CD4-positive, alpha-beta T cell treated with Interleukin-12 subunit alpha and Interleukin-12 subunit beta, for 1 hour (primary cell): ENCODE measurements around the gene STX3.

Experiments used
- DNase-seq: peaks from one replicate; pipeline ENCODE4 v3.0.0-alpha.2; 2020

Gene STX3

DNA sequence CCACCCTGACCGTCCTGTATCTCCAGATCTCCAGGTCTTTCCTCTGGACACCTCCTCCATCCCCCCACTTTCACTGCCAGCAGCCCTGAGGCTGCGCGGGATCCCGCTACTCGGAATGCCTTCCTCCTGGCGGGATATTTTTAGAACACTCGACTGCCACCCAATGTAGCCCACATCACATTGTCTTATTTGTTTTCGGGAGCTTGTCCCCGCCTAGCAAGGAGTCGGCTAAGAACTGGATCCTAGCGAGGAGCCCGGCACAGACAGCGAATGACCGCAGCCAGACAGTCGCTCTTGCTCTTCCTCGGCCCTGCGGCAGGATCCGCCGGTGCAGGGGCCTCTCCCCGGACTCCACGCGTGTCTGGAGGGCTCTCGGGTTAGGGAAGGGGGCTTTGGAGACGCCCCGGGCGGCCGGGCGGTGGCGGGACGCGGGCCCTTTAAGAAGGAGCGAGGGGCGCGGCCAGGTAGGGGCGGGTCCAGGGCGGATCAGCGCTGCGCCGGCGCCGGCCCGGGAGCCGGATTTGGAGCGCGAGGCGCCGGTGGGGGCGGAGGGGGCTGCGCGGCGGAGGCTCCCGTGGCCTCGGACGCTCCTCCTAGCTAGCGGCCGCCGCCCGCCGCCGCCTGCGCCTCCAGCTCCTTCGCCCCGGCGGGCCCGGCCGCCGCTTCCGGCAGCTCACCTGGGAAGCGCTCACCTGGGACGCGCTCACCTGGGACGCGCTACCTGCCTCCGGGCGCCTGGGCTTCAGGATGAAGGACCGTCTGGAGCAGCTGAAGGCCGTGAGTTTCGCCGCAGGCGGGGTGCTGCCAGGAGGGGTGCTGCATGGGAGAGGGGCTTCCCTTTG lies at the start of gene STX3:
STX3 (plus strand) TSS at position 518 of the 842 bp plus-strand sequence; CDS start at position 748, 230 bp downstream.
- peak; percentile 71 for DNase-seq

DNA sequence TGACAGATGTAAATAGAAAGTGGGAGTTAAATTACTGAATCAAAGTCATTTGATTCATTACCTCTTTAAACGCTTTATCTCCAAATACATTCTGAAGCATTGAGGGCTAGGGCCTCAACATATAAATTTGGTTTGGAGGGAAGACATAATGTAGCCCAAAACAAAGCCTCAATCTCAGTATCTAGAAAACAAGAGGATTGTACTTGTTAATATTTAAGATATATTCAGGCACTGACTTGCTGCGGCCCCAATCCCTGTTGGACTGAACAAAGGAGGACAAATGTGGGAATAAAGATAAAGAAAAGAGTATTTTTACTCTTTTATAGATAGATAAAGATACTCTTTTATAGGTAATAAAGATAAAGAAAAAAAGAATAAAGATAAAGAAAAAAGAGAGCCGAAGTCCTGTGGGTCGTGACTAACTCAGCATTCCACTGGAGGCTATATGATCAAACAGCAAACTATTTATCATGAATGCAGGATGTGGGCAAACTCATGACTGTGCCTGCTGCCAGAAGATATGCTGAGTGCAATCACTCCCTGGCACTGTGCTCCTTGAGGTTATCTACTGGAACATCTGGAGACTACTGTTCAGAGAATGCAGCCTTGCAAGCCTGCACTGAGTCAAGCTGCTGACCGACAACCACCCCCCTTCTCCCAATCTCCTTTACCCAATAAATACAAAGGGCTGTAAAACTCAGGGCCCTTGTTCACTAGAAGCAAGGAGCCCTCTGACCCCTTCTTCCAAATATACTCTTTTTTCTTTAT lies 48.5 kb upstream of the STX3 start:
- DNase-seq: no peak

DNA sequence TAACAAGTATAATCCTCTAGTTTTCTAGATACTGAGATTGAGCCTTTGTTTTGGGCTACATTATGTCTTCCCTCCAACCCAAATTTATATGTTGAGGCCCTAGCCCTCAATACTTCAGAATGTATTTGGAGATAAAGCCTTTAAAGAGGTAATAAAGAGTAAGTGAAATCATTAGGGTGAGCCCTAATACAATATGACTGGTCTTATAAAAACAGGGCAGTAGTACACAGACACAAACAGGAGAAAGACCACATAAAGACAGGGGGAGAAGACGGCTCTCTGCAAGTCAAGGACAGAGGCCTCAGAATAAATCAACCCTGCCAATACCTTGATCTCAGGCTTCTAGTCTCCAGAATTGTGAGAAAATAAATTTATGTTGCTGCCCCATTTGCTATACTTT lies 47.8 kb upstream of the STX3 start:
- no peak for DNase-seq

DNA sequence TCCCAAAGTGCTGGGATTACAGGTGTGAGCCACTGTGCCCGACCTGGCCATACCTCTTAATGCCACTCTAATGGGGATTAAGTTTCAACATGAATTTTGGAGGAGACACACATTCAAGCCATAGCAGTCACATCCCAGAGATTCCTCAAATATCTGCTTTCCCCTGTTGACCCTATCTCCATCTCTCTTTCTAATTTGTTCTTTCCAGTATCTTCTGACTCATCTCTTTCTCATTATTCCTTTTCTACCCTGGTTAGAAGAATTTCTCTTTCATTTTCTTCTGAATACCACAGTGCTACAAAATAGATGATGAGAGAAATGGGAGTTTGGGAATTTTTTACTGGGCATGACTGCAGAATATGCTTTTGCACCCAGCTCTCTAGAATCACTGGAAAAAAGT lies 46.6 kb upstream of the STX3 start:
- no peak for DNase-seq

DNA sequence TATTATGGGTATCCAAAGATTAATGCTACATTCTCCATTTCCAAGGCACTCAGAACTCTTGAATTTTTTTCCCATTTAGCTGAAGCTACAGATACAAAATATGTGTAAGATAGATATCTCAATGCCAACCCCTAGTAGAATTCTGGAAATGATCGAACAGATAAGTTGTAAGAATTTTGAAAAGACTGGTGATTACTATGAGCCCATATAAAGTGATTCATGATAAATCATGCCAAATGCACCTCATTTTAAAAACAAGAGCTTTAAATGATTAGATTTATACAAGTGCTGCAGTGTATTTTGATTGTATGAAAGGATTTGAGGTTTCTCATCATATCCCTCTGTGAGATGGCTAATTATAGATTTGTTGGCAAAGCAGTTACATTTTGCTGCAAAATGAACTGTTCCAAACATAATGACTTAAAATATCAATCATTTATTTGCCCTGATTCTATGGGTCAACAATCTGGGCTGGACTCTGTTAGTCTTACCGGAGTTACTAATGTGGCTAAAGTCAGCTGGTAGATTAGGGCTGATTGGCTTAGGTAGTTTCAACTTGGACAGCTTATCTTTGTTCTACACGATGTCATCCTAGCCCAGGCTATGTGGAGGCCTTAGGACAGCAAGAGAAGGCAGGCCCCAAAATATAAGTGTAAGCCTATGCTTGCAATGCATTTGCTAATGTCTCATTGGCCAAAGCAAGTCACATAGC lies 44.9 kb upstream of the STX3 start:
- no peak for DNase-seq

DNA sequence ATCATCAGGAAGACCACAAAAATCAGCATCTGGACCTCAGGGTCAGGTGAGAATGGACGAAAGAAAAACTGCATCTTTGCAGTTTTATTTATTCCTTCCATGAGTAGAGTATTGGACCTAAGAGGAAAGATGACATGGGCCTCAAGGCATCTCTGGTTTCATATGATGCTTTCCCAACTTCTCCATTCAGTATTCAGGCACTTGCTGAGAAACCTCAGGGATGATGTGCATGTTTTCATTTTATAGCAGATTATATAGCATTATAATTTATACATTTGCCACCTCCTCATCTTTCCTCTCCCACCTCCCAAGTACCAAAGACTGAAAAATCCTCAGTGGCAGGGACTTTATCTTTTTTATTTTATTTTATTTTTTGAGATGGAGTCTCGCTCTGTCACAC lies 41.4 kb upstream of the STX3 start, which contains the start of gene OR10V1:
OR10V1 (minus strand) TSS at position 101 of the 400 bp plus-strand sequence; CDS start at position 101, 0 bp downstream.
- DNase-seq: no peak

DNA sequence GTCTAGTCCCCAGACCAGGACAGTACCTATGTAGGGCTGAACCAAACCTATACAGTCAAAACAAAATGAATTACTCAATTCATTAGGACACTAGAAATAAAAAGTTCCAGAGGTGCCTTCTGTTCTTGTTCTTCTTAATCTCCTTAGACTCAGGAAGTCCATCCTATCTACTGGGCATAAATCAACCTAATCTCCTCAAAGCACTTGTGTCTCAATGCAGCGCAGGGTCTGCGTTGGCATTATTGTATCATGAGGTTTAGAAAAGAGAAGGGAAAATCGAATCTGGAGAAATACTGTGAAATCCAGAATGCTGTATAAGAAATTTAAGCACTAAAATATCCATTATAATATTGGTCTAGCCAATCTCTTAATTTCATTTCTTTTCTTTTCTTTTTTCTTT lies 39.1 kb upstream of the STX3 start:
- DNase-seq: no peak

DNA sequence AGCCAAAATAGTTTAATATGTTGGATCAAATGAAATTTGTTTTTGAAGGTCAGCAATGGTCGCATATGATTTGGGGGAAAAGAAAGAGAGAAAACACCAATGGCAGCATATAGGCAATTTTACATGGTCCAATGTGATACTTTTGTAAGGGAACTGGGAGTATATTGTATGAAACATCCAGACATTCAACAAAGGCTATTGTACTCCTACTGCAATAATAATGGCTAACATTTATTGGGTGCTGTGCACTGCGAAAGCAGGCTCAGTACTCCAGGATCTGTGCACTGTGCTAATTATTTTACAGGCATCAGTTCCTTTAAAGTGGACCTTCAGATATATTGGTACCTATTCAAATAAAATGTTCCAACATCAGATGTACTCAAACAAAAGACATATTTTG lies 35.6 kb upstream of the STX3 start:
- no peak for DNase-seq

DNA sequence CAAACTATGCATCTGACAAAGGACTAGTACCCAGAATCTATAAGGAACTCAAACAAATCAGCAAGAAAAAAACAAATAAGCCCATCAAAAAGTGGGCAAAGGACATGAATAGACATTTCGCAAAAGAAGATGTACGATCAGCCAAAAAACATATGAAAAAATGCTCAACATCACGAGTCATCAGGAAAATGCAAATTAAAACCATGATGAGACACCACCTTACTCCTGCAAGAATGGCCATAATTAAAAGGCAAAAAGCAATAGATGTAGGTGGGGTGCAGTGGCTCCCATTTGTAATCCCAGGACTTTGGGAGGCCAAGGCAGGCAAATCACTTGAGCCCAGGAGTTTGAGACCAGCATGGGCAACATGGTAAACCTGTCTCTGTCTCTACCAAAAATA lies 31.1 kb upstream of the STX3 start:
- no peak for DNase-seq

DNA sequence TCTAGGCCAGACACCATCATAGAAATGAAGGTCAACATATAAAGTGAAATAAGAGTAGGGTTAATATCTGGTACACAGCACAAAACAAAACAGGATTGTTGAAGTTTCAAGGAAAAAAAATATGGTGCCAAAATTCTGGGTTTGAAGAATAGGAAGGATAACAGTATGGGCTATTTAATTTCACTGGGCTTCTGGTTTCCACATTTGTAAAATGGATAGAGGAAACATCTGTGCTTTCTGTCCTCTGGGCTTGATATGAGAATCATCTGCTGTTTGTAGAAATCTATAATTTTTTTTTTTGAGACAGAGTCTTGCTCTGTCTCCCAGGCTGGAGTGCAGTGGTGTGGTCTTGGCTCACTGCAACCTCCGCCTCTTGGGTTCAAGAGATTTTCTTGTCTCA lies 27.8 kb upstream of the STX3 start:
- DNase-seq: no peak

DNA sequence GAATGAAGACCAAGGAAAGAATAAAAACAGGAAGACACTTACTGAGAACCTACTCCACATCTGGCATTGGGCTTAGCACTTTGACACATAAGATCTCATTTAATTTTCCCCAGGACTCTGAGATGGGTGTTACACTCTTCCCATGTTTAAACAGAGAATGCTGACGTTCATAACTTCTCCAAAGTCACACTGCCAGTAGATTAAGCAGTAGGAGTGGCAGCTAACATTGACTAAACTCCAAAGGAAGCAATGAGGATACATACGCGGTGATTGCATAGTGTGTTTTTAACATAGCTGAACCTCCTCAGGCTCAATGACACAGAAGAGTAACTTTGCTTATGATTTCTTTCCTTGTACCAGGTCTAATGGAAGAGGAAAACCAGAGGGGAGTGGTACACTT lies 27.0 kb upstream of the STX3 start:
- DNase-seq: no peak

DNA sequence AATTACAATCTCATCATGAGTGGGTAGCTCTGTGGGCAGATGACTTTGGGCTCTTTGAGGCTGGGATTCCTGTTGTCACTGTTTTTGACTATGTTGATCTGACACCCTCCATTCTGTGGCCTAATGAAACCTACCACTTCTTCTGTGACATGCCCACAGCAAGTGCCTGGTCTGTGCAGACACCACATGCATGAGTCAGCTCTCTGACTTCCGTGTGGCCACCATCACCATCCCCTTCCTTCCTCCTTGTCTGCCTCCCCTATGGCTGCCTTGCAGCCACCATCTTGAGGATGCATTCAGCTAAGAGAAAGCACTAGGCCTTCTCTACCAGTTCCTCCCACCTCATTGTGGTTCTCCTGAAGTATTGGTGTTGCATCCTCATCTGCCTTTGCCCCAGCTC lies 26.3 kb upstream of the STX3 start:
- peak; percentile 3 for DNase-seq

DNA sequence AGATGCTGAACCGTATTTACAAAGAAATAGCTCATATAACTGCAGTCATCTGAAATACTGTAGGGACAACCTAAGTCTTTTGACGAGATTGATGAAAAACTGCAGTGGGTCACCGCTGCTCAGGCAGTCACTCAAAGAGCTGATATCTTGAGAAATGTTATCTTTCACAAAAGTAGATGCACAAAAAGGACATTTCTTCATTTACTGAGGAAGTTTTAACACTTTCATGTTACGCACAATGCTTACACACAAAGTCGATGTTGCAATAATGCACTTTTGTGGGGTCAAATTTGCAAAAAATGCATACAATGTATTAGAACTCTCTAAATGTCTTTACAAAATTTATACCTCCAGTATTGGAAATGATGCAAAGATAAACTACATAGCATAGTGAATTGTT lies 25.3 kb upstream of the STX3 start:
- DNase-seq: no peak

DNA sequence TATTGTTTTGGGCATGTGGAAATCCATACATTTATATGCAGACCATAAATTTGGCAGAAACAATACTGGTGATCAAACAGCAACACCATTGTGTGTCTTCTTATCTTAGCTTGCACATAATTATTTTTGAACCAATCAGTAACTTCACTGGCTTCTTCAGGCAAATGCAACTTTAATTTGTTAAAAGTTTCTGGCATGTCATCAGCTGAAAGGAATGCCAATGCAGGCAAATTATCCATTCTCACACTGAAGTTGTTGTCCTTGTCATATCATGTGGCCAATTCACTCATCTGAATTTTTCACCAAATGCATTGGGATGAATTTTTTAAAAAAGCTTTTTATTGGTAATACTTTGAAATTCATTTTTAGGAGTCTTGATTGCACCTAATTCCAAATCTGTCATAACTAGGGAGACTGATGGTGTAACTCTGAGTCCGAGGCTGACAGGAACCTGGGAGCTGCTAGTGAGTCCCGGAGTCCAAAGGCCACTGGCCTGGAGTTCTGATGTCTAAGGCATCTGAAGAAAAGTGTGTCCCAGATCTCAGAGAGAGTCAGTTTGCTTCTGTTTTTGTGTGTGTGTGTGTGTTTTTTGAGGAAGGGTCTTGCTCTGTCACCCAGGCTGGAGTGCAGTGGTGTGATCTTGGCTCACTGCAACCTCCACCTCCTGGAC lies 24.1 kb upstream of the STX3 start:
- no peak for DNase-seq

DNA sequence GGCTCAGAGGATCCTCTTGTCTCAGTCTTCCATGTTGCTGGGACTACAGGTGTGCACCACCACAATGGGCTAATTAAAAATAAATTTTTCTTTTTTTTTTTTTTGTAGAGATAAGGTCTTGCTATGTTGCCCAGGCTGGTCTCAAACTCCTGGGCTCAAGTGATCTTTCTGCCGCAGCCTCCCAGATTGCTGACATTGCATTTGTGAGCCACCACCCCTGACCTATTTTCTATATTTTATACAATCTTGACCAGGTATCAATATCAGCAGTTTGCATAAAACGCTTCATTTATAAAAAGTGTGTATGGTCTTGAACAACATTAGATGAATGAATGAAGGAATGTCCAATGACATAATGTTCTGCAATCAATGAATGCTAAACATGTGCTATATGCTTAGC lies 9.1 kb upstream of the STX3 start:
- no peak for DNase-seq

DNA sequence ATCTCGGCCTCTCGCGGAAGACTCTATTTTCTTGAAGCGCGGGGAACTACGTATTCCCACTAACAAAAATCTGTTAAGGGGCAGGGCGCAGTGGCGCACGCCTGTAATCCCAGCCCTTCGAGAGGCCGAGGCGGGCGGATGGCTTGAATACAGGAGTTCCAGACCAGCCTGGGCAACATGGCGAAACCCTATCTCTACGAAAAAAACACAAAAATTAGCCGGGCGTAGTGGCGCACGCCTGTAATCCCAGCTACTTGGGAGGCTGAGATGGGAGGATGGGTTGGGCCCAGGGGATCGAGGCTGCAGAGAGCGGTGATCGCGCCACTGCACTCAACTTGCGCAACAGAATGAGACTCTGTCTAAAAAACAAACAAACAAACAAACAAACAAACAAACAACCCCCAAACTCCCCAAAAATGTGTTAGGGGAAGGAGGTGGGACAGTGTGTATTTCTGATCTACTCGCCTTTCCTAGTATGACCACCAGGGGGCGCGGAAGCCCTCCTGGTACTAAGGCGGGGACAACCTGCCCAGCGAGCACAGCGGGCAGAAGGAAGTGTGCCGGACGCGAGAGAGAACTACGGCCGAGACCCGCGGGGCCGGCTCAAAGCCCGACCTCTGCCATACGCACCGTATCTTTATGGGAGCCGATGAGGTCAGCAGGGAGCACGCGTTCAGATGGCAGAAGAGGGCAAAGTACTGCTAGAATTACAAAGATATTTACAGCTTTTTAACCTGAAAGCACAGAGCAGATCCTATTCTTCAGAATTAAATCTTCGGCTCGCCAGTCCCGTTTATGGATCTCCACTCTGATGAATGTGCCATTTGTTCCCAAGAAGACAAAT lies 1.3 kb upstream of the STX3 start:
- DNase-seq: peak; percentile 84

DNA sequence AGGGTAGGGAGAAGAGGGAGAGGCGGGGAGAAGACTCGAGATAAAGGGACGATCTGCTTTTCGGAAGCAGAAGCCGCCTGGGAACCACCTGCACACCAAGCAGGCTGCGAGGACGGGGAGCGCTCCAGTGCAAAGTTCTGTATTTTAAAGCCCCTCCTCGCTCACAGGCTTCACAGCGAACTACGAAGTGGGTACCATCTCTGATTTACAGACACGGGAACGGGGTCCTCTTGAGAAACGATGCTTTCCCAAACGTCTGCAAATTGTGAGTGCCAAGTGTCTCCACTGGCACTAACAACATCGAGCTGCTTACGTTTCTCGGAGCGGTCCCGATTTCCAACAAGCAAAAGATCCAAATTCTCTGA lies 700 bp upstream of the STX3 start:
- peak; percentile 19 for DNase-seq

DNA sequence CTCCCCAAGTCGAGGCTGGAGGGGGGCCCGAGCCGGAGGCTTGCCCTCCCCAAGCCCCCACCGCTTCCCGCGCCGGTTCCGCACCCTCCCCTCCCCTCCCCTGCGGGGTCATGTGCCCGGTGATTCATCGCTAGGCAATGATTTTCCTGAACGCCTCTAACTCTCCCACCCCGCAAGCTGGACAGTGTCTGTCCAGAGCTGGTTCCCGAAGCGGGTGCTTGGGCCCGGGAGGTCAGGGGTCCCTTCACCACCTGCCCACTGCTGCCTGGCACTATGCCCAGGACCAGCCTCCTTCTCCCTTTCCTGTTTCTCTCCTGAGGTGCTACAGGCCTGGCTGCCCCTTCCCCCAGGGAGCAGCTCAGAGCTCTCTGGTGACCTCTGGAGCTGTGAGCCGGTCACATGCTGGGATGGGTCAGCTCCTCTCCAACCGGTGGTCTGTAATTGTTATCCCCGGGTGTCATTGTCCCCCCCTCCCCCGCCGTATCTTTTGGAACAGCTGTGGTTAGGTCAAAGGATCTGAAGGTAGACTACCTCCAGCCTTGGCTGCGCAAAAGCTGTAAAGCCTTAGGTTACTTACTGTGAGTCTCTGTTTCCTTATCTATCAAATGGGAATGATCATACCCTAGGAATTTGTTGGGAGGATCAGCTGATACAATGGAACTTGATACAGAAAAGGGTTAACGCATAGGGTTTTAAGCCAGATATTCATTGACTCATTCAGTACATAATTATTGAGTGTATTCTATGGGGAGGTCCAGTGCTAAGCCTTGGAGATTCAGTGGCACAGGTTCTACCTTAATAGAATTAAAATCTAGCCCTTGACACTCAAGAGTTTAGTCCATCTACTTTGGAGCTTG lies 753 bp downstream of the STX3 start:
- DNase-seq: peak; percentile 34

DNA sequence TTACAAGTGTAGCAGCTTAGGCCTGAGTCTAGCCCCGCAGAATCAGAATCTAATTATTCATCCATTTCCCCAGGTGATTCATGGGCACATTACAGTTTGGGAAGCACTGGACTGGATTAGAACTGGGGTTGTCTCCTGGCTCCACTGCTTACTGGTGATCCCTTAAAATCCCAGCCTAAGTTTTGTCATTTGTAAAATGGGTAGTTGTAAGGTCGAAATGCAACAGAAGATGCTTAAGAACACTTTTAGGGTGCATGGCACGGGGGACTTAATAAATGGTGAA lies 1.3 kb downstream of the STX3 start:
- DNase-seq: no peak

DNA sequence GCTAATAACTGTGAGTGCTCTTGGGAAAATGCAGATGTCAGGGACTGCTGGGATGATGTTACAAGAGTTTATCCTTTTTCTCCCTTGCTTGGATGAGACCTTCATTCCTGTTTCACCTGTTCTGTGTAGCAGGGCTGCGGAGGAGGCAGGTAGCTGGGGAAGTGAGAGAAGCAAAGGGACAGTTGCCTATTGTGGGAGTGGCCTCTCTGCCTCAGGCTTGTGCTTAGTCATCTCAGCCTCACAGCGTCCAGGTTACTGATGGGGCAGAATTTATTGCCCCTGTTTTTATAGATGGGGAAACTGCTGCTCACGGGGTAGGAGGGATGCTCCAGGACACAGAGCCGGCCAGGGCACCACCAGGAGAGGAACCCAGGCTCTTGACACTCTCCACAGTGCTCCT lies 1.7 kb downstream of the STX3 start:
- no peak for DNase-seq

DNA sequence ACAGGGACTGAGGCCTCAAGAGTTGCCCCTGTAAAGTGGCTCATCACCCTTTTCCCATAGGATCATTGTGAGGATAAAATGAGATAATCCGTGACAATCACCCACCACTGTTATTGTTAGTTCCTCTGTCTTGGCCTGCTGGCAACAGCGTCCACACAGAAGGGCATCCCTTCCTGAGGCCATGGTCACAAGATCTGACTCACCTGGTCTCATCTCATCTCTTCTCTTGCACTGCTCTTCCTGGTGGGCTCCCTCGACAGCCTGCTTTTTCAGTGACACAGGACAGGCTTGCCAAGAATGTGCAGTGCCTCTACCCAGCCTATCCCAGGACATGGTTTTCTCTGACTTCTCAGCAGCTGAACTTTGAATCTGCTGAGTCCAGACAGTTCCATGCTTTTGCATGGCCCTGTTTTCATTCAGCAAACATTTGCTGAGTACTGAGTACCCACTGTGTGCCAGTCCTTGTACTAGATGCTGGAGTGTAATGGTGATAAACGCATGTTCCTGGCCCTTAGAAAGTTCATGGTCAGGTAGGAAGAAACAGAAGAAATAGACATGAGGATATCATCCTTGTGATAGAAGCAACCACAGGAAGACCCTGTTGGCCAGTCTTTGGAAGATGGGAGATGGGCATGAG lies 3.3 kb downstream of the STX3 start:
- DNase-seq: no peak
